Neural cell (in vitro differentiated cells): ENCODE measurements around the gene COL18A1. TPM values are rescaled to one million over a fixed set of nuclear protein-coding genes. Genes with fewer than 3 reads are reported as not detected.

ENCODE experiments used
- H2AFZ ChIP-seq: fragments of 200-600, 300-800 bp; sonication (generic), shearing (Covaris generic); 2 replicates; pipeline ENCODE4 v1.6.0; 2014; ENCODE audit warnings: low read depth, mild to moderate bottlenecking, antibody characterized with exemption, low read length, moderate library complexity
- H3F3A ChIP-seq: fragments of 200-600 bp; shearing (Covaris generic); 2 replicates; pipeline ENCODE4 v1.6.1; 2016; ENCODE audit warnings: mild to moderate bottlenecking, moderate library complexity, mixed read lengths, antibody characterized with exemption, low read length; ENCODE audit not compliant: insufficient read depth, poor library complexity, severe bottlenecking
- H3K27ac ChIP-seq: fragments of 200-600, 300-800 bp; sonication (generic), shearing (Covaris generic); 2 replicates; pipeline ENCODE4 v1.5.1; 2014; ENCODE audit warnings: mild to moderate bottlenecking, low read length, moderate library complexity
- H3K27me3 ChIP-seq: fragments of 300-800, 200-600 bp; sonication (generic), shearing (Covaris generic); 2 replicates; pipeline ENCODE4 v1.6.0; 2014; ENCODE audit warnings: mild to moderate bottlenecking, low read depth, low read length, moderate library complexity; ENCODE audit not compliant: insufficient read depth
- H3K36me3 ChIP-seq: fragments of 300-800, 200-600 bp; sonication (generic), shearing (Covaris generic); 2 replicates; pipeline ENCODE4 v1.5.1; 2014; ENCODE audit warnings: mild to moderate bottlenecking, antibody characterized with exemption, low read length, moderate library complexity; ENCODE audit not compliant: insufficient read depth
- H3K4me2 ChIP-seq: fragments of 300-800, 200-600 bp; sonication (generic), shearing (Covaris generic); 2 replicates; pipeline ENCODE4 v1.6.0; 2014; ENCODE audit warnings: mild to moderate bottlenecking, low read length
- H3K4me3 ChIP-seq: fragments of 300-800, 200-600 bp; sonication (generic), shearing (Covaris generic); 2 replicates; pipeline ENCODE4 v1.5.1; 2014; ENCODE audit warnings: mild to moderate bottlenecking, low read length, moderate library complexity
- H3K79me2 ChIP-seq: fragments of 200-600 bp; shearing (Covaris generic); replicated peaks from 2 replicates; pipeline ENCODE4 v1.6.0; 2014; ENCODE audit warnings: mild to moderate bottlenecking, low read length, moderate library complexity; ENCODE audit not compliant: insufficient read depth
- H3K9ac ChIP-seq: fragments of 300-800, 200-600 bp; sonication (generic), shearing (Covaris generic); 2 replicates; pipeline ENCODE4 v1.6.1; 2016; ENCODE audit warnings: mild to moderate bottlenecking, low read length, mixed read lengths
- H3K9me2 ChIP-seq: fragments of 200-600 bp; shearing (Covaris generic); 2 replicates; pipeline ENCODE4 v1.6.1; 2016; ENCODE audit warnings: mild to moderate bottlenecking, low read length, mixed read lengths; ENCODE audit not compliant: insufficient read depth
- H3K9me3 ChIP-seq: fragments of 200-600, 300-800 bp; sonication (generic), shearing (Covaris generic); 2 replicates; pipeline ENCODE4 v1.6.1; 2016; ENCODE audit warnings: mild to moderate bottlenecking, mixed run types, low read length, moderate library complexity, mixed read lengths
- H4K20me1 ChIP-seq: fragments of 200-600 bp; shearing (Covaris generic); 2 replicates; pipeline ENCODE4 v1.6.1; 2016; ENCODE audit warnings: mild to moderate bottlenecking, mixed run types; ENCODE audit not compliant: insufficient read depth
- EP300 ChIP-seq: fragments of 450-650 bp; conservative IDR thresholded peaks from 2 replicates; pipeline ENCODE4 v1.6.1; 2014; ENCODE audit warnings: antibody characterized with exemption, mild to moderate bottlenecking, moderate library complexity; ENCODE audit not compliant: poor library complexity, severe bottlenecking
- EZH2 ChIP-seq: fragments of 200-600, 300-800 bp; shearing (Covaris generic), sonication (generic); IDR thresholded peaks from 2 replicates; pipeline ENCODE4 v1.6.1; 2014; ENCODE audit warnings: antibody characterized with exemption, low read length, borderline replicate concordance, mild to moderate bottlenecking; ENCODE audit not compliant: insufficient read depth, poor library complexity, severe bottlenecking
- MXI1 ChIP-seq: fragments of 450-650 bp; conservative IDR thresholded peaks from 2 replicates; pipeline ENCODE4 v1.6.1; 2014; ENCODE audit warnings: antibody characterized with exemption, mild to moderate bottlenecking; ENCODE audit not compliant: poor library complexity, severe bottlenecking
- POLR2AphosphoS5 ChIP-seq: IDR thresholded peaks from 2 replicates; pipeline ENCODE4 v1.6.1; 2012
- RAD21 ChIP-seq: fragments of 450-650 bp; conservative IDR thresholded peaks from 2 replicates; pipeline ENCODE4 v1.6.1; 2014; ENCODE audit warnings: antibody characterized with exemption, mild to moderate bottlenecking, moderate library complexity
- SMC3 ChIP-seq: fragments of 450-650 bp; conservative IDR thresholded peaks from 2 replicates; pipeline ENCODE4 v1.6.1; 2014; ENCODE audit warnings: antibody characterized with exemption, mild to moderate bottlenecking, moderate library complexity; ENCODE audit not compliant: poor library complexity
- TAF1 ChIP-seq: IDR thresholded peaks from 2 replicates; pipeline ENCODE4 v1.6.1; 2012; ENCODE audit warnings: low read depth
- polyA plus RNA-seq: library from polyadenylated mRNA; depleted of rRNA; stranded (reverse); fragments of >200 nt; gene quantifications from 2 replicates; pipeline ENCODE4 v1.2.3, GENCODE V29; 2014
- TF ChIP-seq, protein P1 (sequence below): IDR thresholded peaks from 2 replicates; pipeline ENCODE4 v1.6.1; 2012; ENCODE audit warnings: borderline replicate concordance
- TF ChIP-seq, protein P2 (sequence below): fragments of 450-650 bp; IDR thresholded peaks from 2 replicates; pipeline ENCODE4 v1.5.1; 2014; ENCODE audit warnings: antibody characterized with exemption, mild to moderate bottlenecking, moderate library complexity; ENCODE audit not compliant: poor library complexity, severe bottlenecking

COL18A1 gene
- polyA plus RNA-seq, 1 donor from 2014 or later, result 2.5 TPM

DNA sequence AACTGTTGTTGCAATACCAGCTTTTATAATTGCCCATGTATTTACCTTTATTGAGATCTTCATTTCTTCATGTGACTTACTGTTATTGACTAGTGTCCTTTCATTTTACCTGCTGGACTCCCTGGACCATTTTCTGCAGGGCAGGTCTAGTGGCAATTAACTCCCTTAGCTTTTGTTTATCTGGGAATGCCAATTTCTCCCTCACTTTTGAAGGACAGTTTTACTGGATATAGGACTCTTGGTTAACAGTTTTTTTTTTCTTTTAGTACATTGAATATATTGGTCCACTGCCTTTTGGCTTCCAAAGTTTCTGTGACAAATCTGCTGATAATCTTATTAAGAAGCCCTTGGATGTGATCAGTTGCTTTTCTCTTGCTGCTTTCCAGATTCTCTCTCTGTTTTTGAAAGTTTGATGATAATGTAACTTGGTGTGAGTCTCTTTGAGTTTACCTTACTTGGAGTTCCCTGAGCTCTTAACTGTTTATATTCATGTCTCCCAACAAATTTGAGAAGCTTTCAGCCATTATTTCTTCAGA, 56.9 kb downstream of the COL18A1 start:
- peaks cover 8% of the 10 kb centered on the region for H3K9me3 ChIP-seq
- no peaks in the 10 kb centered on the region for H3K27me3 ChIP-seq
- H3K4me3 ChIP-seq, result no peak overlapping the region
- no peaks in the 10 kb centered on the region for H3K9me2 ChIP-seq
- no peak overlapping the region for H3K27ac ChIP-seq
- H3K36me3 ChIP-seq, result no peaks in the 10 kb centered on the region
- H3K79me2 ChIP-seq, result no peaks in the 10 kb centered on the region
- H3K4me2 ChIP-seq, result no peak overlapping the region
- H3F3A ChIP-seq, result no peaks in the 10 kb centered on the region
- no peak for TF ChIP-seq EP300
- no peak for TF ChIP-seq EZH2
- no peak for TF ChIP-seq POLR2AphosphoS5
- TF ChIP-seq, protein P1, sequence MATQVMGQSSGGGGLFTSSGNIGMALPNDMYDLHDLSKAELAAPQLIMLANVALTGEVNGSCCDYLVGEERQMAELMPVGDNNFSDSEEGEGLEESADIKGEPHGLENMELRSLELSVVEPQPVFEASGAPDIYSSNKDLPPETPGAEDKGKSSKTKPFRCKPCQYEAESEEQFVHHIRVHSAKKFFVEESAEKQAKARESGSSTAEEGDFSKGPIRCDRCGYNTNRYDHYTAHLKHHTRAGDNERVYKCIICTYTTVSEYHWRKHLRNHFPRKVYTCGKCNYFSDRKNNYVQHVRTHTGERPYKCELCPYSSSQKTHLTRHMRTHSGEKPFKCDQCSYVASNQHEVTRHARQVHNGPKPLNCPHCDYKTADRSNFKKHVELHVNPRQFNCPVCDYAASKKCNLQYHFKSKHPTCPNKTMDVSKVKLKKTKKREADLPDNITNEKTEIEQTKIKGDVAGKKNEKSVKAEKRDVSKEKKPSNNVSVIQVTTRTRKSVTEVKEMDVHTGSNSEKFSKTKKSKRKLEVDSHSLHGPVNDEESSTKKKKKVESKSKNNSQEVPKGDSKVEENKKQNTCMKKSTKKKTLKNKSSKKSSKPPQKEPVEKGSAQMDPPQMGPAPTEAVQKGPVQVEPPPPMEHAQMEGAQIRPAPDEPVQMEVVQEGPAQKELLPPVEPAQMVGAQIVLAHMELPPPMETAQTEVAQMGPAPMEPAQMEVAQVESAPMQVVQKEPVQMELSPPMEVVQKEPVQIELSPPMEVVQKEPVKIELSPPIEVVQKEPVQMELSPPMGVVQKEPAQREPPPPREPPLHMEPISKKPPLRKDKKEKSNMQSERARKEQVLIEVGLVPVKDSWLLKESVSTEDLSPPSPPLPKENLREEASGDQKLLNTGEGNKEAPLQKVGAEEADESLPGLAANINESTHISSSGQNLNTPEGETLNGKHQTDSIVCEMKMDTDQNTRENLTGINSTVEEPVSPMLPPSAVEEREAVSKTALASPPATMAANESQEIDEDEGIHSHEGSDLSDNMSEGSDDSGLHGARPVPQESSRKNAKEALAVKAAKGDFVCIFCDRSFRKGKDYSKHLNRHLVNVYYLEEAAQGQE, result no peak
- no peak for TF ChIP-seq MXI1
- TF ChIP-seq, protein P2, sequence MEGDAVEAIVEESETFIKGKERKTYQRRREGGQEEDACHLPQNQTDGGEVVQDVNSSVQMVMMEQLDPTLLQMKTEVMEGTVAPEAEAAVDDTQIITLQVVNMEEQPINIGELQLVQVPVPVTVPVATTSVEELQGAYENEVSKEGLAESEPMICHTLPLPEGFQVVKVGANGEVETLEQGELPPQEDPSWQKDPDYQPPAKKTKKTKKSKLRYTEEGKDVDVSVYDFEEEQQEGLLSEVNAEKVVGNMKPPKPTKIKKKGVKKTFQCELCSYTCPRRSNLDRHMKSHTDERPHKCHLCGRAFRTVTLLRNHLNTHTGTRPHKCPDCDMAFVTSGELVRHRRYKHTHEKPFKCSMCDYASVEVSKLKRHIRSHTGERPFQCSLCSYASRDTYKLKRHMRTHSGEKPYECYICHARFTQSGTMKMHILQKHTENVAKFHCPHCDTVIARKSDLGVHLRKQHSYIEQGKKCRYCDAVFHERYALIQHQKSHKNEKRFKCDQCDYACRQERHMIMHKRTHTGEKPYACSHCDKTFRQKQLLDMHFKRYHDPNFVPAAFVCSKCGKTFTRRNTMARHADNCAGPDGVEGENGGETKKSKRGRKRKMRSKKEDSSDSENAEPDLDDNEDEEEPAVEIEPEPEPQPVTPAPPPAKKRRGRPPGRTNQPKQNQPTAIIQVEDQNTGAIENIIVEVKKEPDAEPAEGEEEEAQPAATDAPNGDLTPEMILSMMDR, result no peak
- TF ChIP-seq SMC3, result no peak
- no peak for TF ChIP-seq RAD21
- TF ChIP-seq TAF1, result no peak
- no peak overlapping the region for H3K9ac ChIP-seq
- no peak overlapping the region for H2AFZ ChIP-seq
- H4K20me1 ChIP-seq, result no peaks in the 10 kb centered on the region

DNA sequence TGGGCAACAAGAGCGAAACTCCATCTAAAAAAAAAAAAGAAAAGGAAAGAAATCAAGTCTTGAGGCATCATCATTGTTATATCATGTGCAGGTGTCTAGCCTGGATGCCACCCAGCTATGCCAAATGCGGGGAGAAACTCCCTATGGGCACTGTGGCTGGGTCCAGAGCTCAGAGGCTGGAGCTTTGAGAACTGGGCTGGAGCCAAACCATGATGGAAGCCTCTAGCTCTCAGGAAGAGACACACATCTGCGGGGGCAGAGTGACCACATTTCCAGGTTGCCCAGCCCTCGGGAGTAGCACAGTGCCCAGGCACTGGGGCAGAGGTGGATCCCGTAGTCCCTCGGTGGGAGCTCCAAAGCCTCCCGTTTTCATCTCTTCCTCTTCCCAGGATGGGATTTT, 58.9 kb downstream of the COL18A1 start:
- no peak overlapping the region for H3K9ac ChIP-seq

More for the DNA sequence above, 58.9 kb downstream of the COL18A1 start:
- Histone ChIP-seq H3K9me2 (no peaks in the 10 kb centered on the region), H3K27ac (no peak overlapping the region), H3K79me2 (no peaks in the 10 kb centered on the region), H3K27me3 (no peaks in the 10 kb centered on the region), H3F3A (no peaks in the 10 kb centered on the region), H3K4me3 (no peak overlapping the region), H2AFZ (no peak overlapping the region), H4K20me1 (no peaks in the 10 kb centered on the region), H3K36me3 (no peaks in the 10 kb centered on the region), H3K9me3 (peaks cover 8% of the 10 kb centered on the region), H3K4me2 (no peak overlapping the region)
- TF ChIP-seq POLR2AphosphoS5, result no peak
- TF ChIP-seq SMC3, result no peak
- no peak for TF ChIP-seq EZH2
- TF ChIP-seq, protein P2, result no peak
- no peak for TF ChIP-seq RAD21
- TF ChIP-seq MXI1, result no peak
- no peak for TF ChIP-seq TAF1
- TF ChIP-seq, protein P1, result no peak
- no peak for TF ChIP-seq EP300
